ENCODE measurements around the gene ATP1A4. TPM values are rescaled to one million over a fixed set of nuclear protein-coding genes. Genes with fewer than 3 reads are reported as not detected.

The ATP1A4 gene
- total RNA-seq, 2 experiments from 2014 or later, result not detected

GRCh38 chr1:160205242-160206035, 54.0 kb downstream of the ATP1A4 start, which contains the start of gene PEA15:
TSS of gene PEA15 (plus strand) at chr1:160205384. CDS start at chr1:160211545, 6,161 bp downstream.
- no peaks in the 10 kb centered on the region for H3K9me3 ChIP-seq (ENCODE audit: low read length)
- H3K27ac ChIP-seq (ENCODE audit: low read depth, low read length, poor library complexity, severe bottlenecking), result peak within 1 kb of the TSS; percentile 81
- intact Hi-C loops (cut with micrococcal nuclease; ENCODE audit: unreplicated experiment), result loop anchor here (2.0 kb wide), 1 partner anchor 57 kb away; the partner anchor contains the start of gene DCAF8
- peaks cover 44% of the 10 kb centered on the region for H3K4me1 ChIP-seq (ENCODE audit: insufficient read depth, low read length, poor library complexity, severe bottlenecking)
- peaks cover 35% of the 10 kb centered on the region for H3K36me3 ChIP-seq (ENCODE audit: insufficient read depth, low read length)
- H4K20me1 ChIP-seq (ENCODE audit: insufficient read depth, low read length), result 0 out of 2 replicates have a peak, but pooled peaks cover 5% of the 10 kb centered on the region
- ChIA-PET CTCF (ENCODE audit: unreplicated experiment) (interaction anchor here (0.6 to 1.0 kb wide), 2 partner anchors 12 to 336 kb away, joined by 3 read pairs; no protein-coding TSS in a partner anchor), POLR2A (interaction anchor here (0.5 to 1.5 kb wide), 9 partner anchors 23 to 509 kb away, joined by 3 to 6 read pairs (median 3); partner anchors contain the start of genes DCAF8, IGSF8 and PEX19)
- no TSS peak for BruUV-seq (replicated peaks)
- peak; percentile 77 for DNase-seq (ENCODE audit: low spot score)
- no peaks in the 10 kb centered on the region for H3K9me2 ChIP-seq (ENCODE audit: insufficient read depth, low read length)
- peak within 1 kb of the TSS; percentile 98 for H3K4me3 ChIP-seq (ENCODE audit: low read depth, low read length, poor library complexity, severe bottlenecking)
- peak within 1 kb of the TSS; percentile 97 for H3K4me2 ChIP-seq (ENCODE audit: low read length)
- peaks cover 6% of the 10 kb centered on the region; the same call in 1 of the 2 replicates for H3K79me2 ChIP-seq (ENCODE audit: insufficient read depth, low read depth, low read length)
- no peak for TF ChIP-seq EZH2phosphoT487 (IDR thresholded peaks at IDR 0.05; ENCODE audit: borderline replicate concordance, low read depth, low read length)
- TF ChIP-seq CTCF (conservative IDR thresholded peaks at IDR 0.05; ENCODE audit: low read length), result no peak
- H2AFZ ChIP-seq (ENCODE audit: low read length), result peak within 1 kb of the TSS; percentile 57

- ChIA-PET CTCF (ENCODE audit: unreplicated experiment) (interaction anchor here (0.6 to 1.2 kb wide), 2 partner anchors 46 to 336 kb away, joined by 3 to 4 read pairs; no protein-coding TSS in a partner anchor), POLR2A (interaction anchor here (0.7 to 1.5 kb wide), 6 partner anchors 22 to 107 kb away, joined by 3 to 5 read pairs (median 3); partner anchors contain the start of genes DCAF8 and IGSF8)
- Histone ChIP-seq H3K36me3 (ENCODE audit: insufficient read depth, low read length) (peaks cover 41% of the 10 kb centered on the region), H3K4me1 (ENCODE audit: insufficient read depth, low read length, poor library complexity, severe bottlenecking) (peaks cover 39% of the 10 kb centered on the region), H4K20me1 (ENCODE audit: insufficient read depth, low read length) (0 out of 2 replicates have a peak, but pooled peaks cover 5% of the 10 kb centered on the region), H3K9me2 (ENCODE audit: insufficient read depth, low read length) (no peaks in the 10 kb centered on the region), H3K4me2 (ENCODE audit: low read length) (peak overlapping the region; percentile 97), H3K27ac (ENCODE audit: low read depth, low read length, poor library complexity, severe bottlenecking) (peak overlapping the region; percentile 81), H3K4me3 (ENCODE audit: low read depth, low read length, poor library complexity, severe bottlenecking) (peak overlapping the region; percentile 98), H3K9me3 (ENCODE audit: low read length) (no peaks in the 10 kb centered on the region), H2AFZ (ENCODE audit: low read length) (0 out of 2 replicates have a peak overlapping the region, but pooled peaks have one; percentile 17), H3K79me2 (ENCODE audit: insufficient read depth, low read depth, low read length) (peaks cover 6% of the 10 kb centered on the region; the same call in 1 of the 2 replicates)
- intact Hi-C loops (cut with micrococcal nuclease; ENCODE audit: unreplicated experiment), result no loop called here
- TF ChIP-seq CTCF (conservative IDR thresholded peaks at IDR 0.05; ENCODE audit: low read length) (no peak), EZH2phosphoT487 (IDR thresholded peaks at IDR 0.05; ENCODE audit: borderline replicate concordance, low read depth, low read length) (no peak)
- no TSS peak for BruUV-seq (replicated peaks)
- peak; percentile 54 for DNase-seq (ENCODE audit: low spot score)
These were observed 54.6 kb downstream of the ATP1A4 start for GRCh38 chr1:160206036-160206389.

All from OCI-LY7 (cell line).